Measurements from ENCODE around the gene ZMYND19.
"Not testable (repeated sequence)": the region's sequence is repeated elsewhere in the genome, so short reads cannot be mapped to it uniquely, and the experiment has no call there.

The ZMYND19 gene

GRCh38 chr9:137614631-137615386 lies 24.5 kb upstream of the ZMYND19 start:
- no peak for DNase-seq

- DNase-seq: no peak
Measured at GRCh38 chr9:137613738-137614523, 23.6 kb upstream of the ZMYND19 start.

- DNase-seq: no peak
Measured at GRCh38 chr9:137613259-137613658, 22.9 kb upstream of the ZMYND19 start.

GRCh38 chr9:137612741-137613142 lies 22.4 kb upstream of the ZMYND19 start:
- DNase-seq: no peak

GRCh38 chr9:137611623-137612609 lies 21.6 kb upstream of the ZMYND19 start:
- DNase-seq: peak; percentile 75

GRCh38 chr9:137610944-137611343 lies 20.6 kb upstream of the ZMYND19 start:
- no peak for DNase-seq

- peak; percentile 17 for DNase-seq
Measured at GRCh38 chr9:137607141-137607857, 17.0 kb upstream of the ZMYND19 start.

- no peak for DNase-seq
Measured at GRCh38 chr9:137606734-137607138, 16.4 kb upstream of the ZMYND19 start.

GRCh38 chr9:137606005-137606621 lies 15.8 kb upstream of the ZMYND19 start:
- DNase-seq: no peak

GRCh38 chr9:137605121-137606004 lies 15.1 kb upstream of the ZMYND19 start, which contains the start of gene ARRDC1:
TSS of gene ARRDC1 (plus strand) at chr9:137605686. CDS start at chr9:137605718, 32 bp downstream.
- DNase-seq: peak; percentile 90

GRCh38 chr9:137604345-137605086 lies 14.2 kb upstream of the ZMYND19 start:
- DNase-seq: no peak

GRCh38 chr9:137603879-137604278 lies 13.6 kb upstream of the ZMYND19 start:
- no peak for DNase-seq

- peak; percentile 38 for DNase-seq
Measured at GRCh38 chr9:137602661-137603060, 12.3 kb upstream of the ZMYND19 start.

GRCh38 chr9:137598943-137599342 lies 8.6 kb upstream of the ZMYND19 start:
- no peak for DNase-seq

- DNase-seq: not testable (repeated sequence)
Measured at GRCh38 chr9:137596577-137596976, 6.3 kb upstream of the ZMYND19 start.

- DNase-seq: no peak
Measured at GRCh38 chr9:137593176-137593575, 2.9 kb upstream of the ZMYND19 start.

- no peak for DNase-seq
Measured at GRCh38 chr9:137592767-137593166, 2.5 kb upstream of the ZMYND19 start.

- DNase-seq: no peak
Measured at GRCh38 chr9:137590123-137590468, 216 bp downstream of the ZMYND19 start.

GRCh38 chr9:137589441-137590122 lies 730 bp downstream of the ZMYND19 start:
- DNase-seq: no peak
